ENCODE results near the gene POMT1.

- TF ChIP-seq CTCF (IDR thresholded peaks at IDR 0.05), result no peak
- TF ChIP-seq EZH2 (IDR thresholded peaks at IDR 0.05), result no peak
- no peak for TF ChIP-seq EZH2phosphoT487 (IDR thresholded peaks at IDR 0.05)
Measured at GRCh38 chr9:131476777-131477345, 25.9 kb upstream of the POMT1 start.
